Astrocyte (in vitro differentiated cells and primary cell): Measurements from ENCODE around the gene GAB1. TPM values are rescaled to one million over a fixed set of nuclear protein-coding genes. Genes with fewer than 3 reads are reported as not detected.

Experiments
- DNase-seq: peaks from one replicate; pipeline ENCODE4 v3.0.0-alpha.2; 2010; ENCODE audit warnings: low read depth
- FAIRE-seq: peaks from 2 replicates; lab custom pipeline; 2011; peaks lifted over from hg19 to GRCh38; lab: Jason Lieb, UNC
- H2AFZ ChIP-seq: 2 replicates; pipeline ENCODE4 v1.6.0; 2012; ENCODE audit warnings: low read depth, low read length, inconsistent platforms
- H3K27ac ChIP-seq: 2 replicates; pipeline ENCODE4 v1.5.1; 2011; ENCODE audit warnings: low read depth, low read length, inconsistent platforms
- H3K27me3 ChIP-seq: 2 replicates; pipeline ENCODE4 v1.6.0; 2011; ENCODE audit warnings: low read length, inconsistent platforms; ENCODE audit not compliant: insufficient read depth
- H3K36me3 ChIP-seq: 2 replicates; pipeline ENCODE4 v1.5.1; 2011; ENCODE audit warnings: low read length, inconsistent platforms; ENCODE audit not compliant: insufficient read depth
- H3K4me1 ChIP-seq: 2 replicates; pipeline ENCODE4 v1.5.1; 2011; ENCODE audit warnings: low read length, inconsistent platforms; ENCODE audit not compliant: insufficient read depth
- H3K4me2 ChIP-seq: 2 replicates; pipeline ENCODE4 v1.6.0; 2012; ENCODE audit warnings: low read length, inconsistent platforms
- H3K4me3 ChIP-seq: 2 replicates; pipeline ENCODE4 v1.5.1; 2011; ENCODE audit warnings: low read depth, mild to moderate bottlenecking, low read length, inconsistent platforms; ENCODE audit not compliant: insufficient read depth
- H3K79me2 ChIP-seq: 2 replicates; pipeline ENCODE4 v1.6.0; 2012; ENCODE audit warnings: mild to moderate bottlenecking, low read length, inconsistent platforms; ENCODE audit not compliant: insufficient read depth
- H3K9ac ChIP-seq: 2 replicates; pipeline ENCODE4 v1.6.0; 2012; ENCODE audit warnings: mild to moderate bottlenecking, low read length, inconsistent platforms
- H3K9me3 ChIP-seq: 2 replicates; pipeline ENCODE4 v1.5.1; 2012; ENCODE audit warnings: low read depth, mild to moderate bottlenecking, low read length, inconsistent platforms; ENCODE audit not compliant: insufficient read depth
- H4K20me1 ChIP-seq: 2 replicates; pipeline ENCODE4 v1.6.0; 2012; ENCODE audit warnings: low read length, inconsistent platforms; ENCODE audit not compliant: insufficient read depth
- H3K27ac Mint-ChIP-seq: one replicate; pipeline ENCODE4 v1.8.0; 2021; ENCODE audit warnings: mild to moderate bottlenecking, mixed read lengths; ENCODE audit not compliant: unreplicated experiment
- H3K27me3 Mint-ChIP-seq: one replicate; pipeline ENCODE4 v1.8.0; 2021; ENCODE audit warnings: low read depth, mixed read lengths; ENCODE audit not compliant: unreplicated experiment
- H3K36me3 Mint-ChIP-seq: one replicate; pipeline ENCODE4 v1.8.0; 2021; ENCODE audit warnings: low read depth, mixed read lengths; ENCODE audit not compliant: unreplicated experiment
- H3K4me1 Mint-ChIP-seq: one replicate; pipeline ENCODE4 v1.8.0; 2021; ENCODE audit warnings: low read depth, mixed read lengths; ENCODE audit not compliant: unreplicated experiment
- H3K4me3 Mint-ChIP-seq: one replicate; pipeline ENCODE4 v1.8.0; 2021; ENCODE audit warnings: mild to moderate bottlenecking, moderate library complexity, mixed read lengths; ENCODE audit not compliant: unreplicated experiment
- H3K9me3 Mint-ChIP-seq: one replicate; pipeline ENCODE4 v1.8.0; 2021; ENCODE audit warnings: mild to moderate bottlenecking, mixed read lengths; ENCODE audit not compliant: unreplicated experiment
- CTCF ChIP-seq: IDR thresholded peaks from 2 replicates; pipeline ENCODE4 v1.5.1; 2011; ENCODE audit warnings: low read depth, mild to moderate bottlenecking, inconsistent platforms, low read length, moderate library complexity; ENCODE audit not compliant: insufficient read depth
- EZH2 ChIP-seq: IDR thresholded peaks from 2 replicates; pipeline ENCODE4 v1.6.1; 2012; ENCODE audit warnings: mild to moderate bottlenecking, low read length, inconsistent platforms; ENCODE audit not compliant: insufficient read depth
- total RNA-seq: library from RNA; stranded (reverse); gene quantifications from 2 replicates; pipeline ENCODE4 v1.2.1, GENCODE V29; 2021

Gene GAB1
- total RNA-seq, 1 donor from 2014 or later, result 12.4 TPM

DNA sequence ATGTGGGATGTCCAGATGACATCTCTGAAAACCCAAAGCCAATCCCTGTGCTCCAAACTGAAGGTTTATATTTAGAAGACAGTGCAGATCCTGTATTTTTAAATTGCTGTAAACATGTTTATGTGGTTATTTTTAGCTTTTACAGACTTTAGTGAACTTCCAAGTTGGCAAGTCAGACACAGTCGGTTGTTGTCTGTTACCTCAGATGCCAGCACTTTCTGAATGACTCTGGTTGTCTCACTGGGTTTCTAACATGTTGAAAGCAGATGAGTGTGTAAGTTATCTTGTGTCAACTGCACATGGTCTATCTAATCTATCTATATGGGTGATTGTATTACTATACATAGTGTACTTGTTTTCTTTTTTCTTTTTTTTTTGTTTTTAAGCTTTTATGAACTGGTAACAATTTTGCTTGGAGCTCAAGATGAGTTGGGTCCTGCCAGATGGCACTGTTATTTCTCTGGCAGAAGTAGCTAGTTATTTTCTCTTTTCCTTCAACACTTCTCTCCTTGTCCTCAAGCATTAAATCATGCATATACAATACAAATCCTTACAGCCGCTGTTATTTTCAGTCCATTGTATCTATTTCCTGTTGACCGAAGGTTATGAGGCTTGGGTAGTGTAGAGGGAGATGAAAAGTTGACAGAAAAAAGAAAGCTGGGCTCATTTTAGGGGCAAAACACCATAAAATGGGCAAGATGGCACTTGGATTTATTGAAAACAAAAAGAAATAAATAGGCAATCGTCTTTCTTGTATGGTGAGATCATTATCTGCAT is 66.3 kb downstream of the GAB1 start:
- Mint-ChIP-seq H3K27me3 (no peaks in the 10 kb centered on the region), H3K27ac (no peak overlapping the region), H3K36me3 (no peaks in the 10 kb centered on the region), H3K9me3 (no peaks in the 10 kb centered on the region), H3K4me3 (no peak overlapping the region), H3K4me1 (peaks cover 14% of the 10 kb centered on the region)
- Histone ChIP-seq H3K79me2 (peaks cover 2% of the 10 kb centered on the region), H3K36me3 (no peaks in the 10 kb centered on the region), H3K9me3 (no peaks in the 10 kb centered on the region), H2AFZ (no peak overlapping the region), H3K27ac (no peak overlapping the region), H3K4me2 (no peak overlapping the region), H4K20me1 (no peaks in the 10 kb centered on the region), H3K27me3 (no peaks in the 10 kb centered on the region), H3K9ac (no peak overlapping the region), H3K4me3 (no peak overlapping the region), H3K4me1 (no peaks in the 10 kb centered on the region)
- FAIRE-seq, result no peak
- DNase-seq, result no peak
- TF ChIP-seq CTCF (no peak), EZH2 (no peak)

GRCh38 chr4:143403553-143403820 is 66.8 kb downstream of the GAB1 start:
- no peak overlapping the region for H3K4me3 ChIP-seq
- FAIRE-seq (no peak), DNase-seq (no peak)
- TF ChIP-seq EZH2 (no peak), CTCF (no peak)
- Mint-ChIP-seq H3K27me3 (no peaks in the 10 kb centered on the region), H3K27ac (no peak overlapping the region), H3K4me1 (peaks cover 14% of the 10 kb centered on the region), H3K9me3 (no peaks in the 10 kb centered on the region), H3K4me3 (no peak overlapping the region), H3K36me3 (no peaks in the 10 kb centered on the region)
- H4K20me1 ChIP-seq, result no peaks in the 10 kb centered on the region
- no peaks in the 10 kb centered on the region for H3K4me1 ChIP-seq
- H3K9ac ChIP-seq, result no peak overlapping the region
- no peak overlapping the region for H3K4me2 ChIP-seq
- H3K9me3 ChIP-seq, result no peaks in the 10 kb centered on the region
- no peaks in the 10 kb centered on the region for H3K27me3 ChIP-seq
- no peak overlapping the region for H3K27ac ChIP-seq
- H3K36me3 ChIP-seq, result no peaks in the 10 kb centered on the region
- H3K79me2 ChIP-seq, result peaks cover 2% of the 10 kb centered on the region
- no peak overlapping the region for H2AFZ ChIP-seq

DNA sequence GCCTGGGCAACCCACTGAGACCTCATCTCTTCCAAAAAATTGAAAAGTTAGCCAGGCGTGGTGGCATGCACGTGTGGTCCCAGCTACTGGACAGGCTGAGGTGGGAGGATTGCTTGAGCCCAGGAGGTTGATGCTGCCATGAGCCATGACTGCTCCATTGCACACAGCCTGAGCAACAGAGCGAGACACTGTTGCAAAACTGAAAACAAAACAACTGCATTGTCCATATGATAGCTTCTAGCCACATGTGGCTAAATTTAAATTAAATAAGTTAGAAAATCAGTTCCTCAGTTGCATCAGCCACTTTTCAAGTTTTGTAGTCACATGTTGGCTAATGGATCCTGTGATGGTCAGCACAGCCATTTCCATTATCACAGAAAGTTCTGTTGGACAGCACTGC is 67.9 kb downstream of the GAB1 start:
- no peak overlapping the region for H3K27ac Mint-ChIP-seq
- no peaks in the 10 kb centered on the region for H3K4me1 ChIP-seq
- H4K20me1 ChIP-seq, result no peaks in the 10 kb centered on the region
- H3K9ac ChIP-seq, result no peak overlapping the region
- no peaks in the 10 kb centered on the region for H3K36me3 Mint-ChIP-seq
- H3K79me2 ChIP-seq, result peaks cover 2% of the 10 kb centered on the region
- no peaks in the 10 kb centered on the region for H3K9me3 ChIP-seq
- no peaks in the 10 kb centered on the region for H3K9me3 Mint-ChIP-seq
- H3K4me3 Mint-ChIP-seq, result no peak overlapping the region
- H3K27me3 Mint-ChIP-seq, result no peaks in the 10 kb centered on the region
- H3K27ac ChIP-seq, result no peak overlapping the region
- no peak overlapping the region for H3K4me3 ChIP-seq
- no peak for TF ChIP-seq CTCF
- peaks cover 14% of the 10 kb centered on the region for H3K4me1 Mint-ChIP-seq
- H3K27me3 ChIP-seq, result no peaks in the 10 kb centered on the region
- no peak for DNase-seq
- no peak for FAIRE-seq
- H3K36me3 ChIP-seq, result no peaks in the 10 kb centered on the region
- no peak overlapping the region for H2AFZ ChIP-seq
- no peak overlapping the region for H3K4me2 ChIP-seq
